HG02938 (cell line): ENCODE measurements around the gene LYRM2.
"Not testable (repeated sequence)": the region's sequence is repeated elsewhere in the genome, so short reads cannot be mapped to it uniquely, and the experiment has no call there.

ENCODE experiments used
- ATAC-seq: cut with Tn5 transposase; IDR thresholded peaks from one replicate; pipeline ENCODE4 v1.9.1; 2021; ENCODE audit warnings: mild to moderate bottlenecking, moderate library complexity; ENCODE audit not compliant: unreplicated experiment

The LYRM2 gene

DNA sequence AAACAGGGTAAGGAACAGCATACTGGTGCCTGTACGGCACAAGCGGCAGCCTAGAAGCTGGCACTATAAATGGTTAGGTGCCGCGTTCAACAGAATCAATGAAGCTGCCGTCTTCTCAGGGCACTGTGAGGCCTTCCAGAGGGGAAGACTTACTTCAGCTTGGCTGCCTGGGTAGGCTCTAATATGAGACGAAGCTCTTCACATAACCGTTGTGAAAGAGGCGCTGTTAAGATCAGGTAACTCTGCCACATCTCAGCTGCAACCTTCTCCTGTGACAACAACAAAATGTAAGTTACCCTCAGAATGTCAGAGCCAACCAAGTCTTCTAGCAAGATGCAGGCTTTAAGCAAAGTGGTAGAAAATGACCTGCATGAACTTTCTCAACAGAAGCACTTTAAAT, 12.0 kb upstream of the LYRM2 start:
- no peak for ATAC-seq

DNA sequence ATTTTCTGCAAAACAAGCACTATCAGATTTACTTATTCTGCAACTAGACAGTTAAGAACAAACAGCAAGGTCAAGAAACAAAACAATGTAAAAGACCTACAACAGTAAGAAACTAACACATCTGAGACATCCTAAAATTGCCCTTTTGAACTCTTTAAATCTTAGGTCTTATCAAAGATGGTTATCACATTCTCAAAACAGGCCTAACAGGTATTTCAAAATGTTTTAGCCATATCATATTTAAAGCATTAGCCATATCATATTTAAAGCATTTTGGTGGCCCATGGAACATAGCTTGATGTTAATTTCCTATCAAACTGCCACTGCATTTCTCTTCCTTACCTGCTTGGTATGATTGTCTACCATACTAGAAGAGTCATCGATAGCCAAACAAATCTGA, 11.1 kb upstream of the LYRM2 start:
- ATAC-seq = no peak

DNA sequence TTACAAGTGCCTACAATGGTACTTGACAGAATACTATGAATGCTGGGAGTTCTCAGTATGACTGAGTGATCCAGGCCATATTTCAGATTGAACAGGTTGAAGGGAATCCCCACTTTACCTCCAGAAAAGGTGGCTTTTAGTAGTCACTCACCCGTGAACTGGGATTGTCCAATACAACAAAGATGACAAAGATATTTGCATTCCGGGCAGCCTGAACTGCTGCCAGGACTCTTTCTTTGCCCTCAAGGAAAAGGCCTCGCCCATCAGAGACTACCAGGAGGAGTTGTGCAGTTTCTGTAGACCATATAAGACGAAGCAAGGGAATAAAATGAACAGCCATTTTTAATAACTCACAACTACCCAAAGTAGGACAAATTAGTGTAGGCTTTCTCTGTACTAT, 6.3 kb upstream of the LYRM2 start:
- no peak for ATAC-seq

DNA sequence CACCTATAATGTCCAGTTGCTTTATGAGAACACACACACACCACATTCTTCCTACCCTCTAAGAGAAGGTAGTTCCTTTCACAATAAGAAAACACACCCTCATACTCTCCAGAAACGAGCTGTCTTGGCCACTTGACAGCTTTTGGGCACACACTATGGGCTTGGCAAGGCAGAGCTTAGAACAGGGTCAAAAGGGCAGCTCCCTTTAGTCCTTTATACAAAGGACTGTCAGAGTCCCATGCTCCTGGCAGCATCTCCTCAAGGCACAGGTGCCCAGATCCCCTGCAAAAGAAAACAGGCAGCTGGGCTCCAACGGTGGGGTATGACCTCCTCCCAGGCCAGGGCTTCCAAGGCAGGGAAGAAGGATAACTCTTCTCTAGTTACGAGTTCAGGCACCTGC, 4.9 kb upstream of the LYRM2 start:
- no peak for ATAC-seq

DNA sequence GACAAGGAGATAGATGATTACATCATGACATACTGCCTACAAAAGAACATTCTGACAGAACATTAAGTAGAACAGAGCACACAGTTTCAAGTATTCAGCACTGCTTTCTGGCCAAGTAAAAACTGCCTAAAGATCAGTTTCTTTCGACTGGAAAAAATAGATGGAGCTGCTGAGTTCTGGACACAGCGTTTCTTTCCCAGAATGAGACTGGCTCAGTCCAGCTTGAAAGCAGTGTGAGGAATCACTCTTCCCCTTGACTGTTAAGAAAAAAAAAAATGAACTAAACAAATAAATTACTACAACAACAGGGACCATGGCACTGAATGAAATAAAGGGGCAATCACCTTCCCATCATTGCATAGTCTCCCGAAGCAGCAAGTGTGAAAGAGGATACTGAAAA, 4.4 kb upstream of the LYRM2 start:
- no peak for ATAC-seq

DNA sequence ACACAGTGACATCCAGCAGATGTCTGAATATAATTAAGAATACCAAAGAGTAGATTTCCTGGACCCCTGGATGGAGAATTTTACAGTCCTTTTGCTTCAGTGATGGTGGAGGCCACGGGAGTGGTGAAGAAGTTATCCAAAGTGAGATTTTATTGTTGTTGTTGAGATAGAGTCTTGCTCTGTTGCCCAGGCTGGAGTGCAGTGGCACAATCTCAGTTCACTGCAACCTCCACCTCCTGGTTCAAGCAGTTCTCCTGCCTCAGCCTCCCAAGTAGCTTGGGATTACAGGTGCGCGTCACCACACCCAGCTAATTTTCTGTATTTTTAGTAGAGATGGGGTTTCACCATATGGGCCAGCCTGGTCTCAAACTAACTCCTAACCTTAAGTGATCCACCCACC, 3.0 kb upstream of the LYRM2 start:
- not testable (repeated sequence) for ATAC-seq

DNA sequence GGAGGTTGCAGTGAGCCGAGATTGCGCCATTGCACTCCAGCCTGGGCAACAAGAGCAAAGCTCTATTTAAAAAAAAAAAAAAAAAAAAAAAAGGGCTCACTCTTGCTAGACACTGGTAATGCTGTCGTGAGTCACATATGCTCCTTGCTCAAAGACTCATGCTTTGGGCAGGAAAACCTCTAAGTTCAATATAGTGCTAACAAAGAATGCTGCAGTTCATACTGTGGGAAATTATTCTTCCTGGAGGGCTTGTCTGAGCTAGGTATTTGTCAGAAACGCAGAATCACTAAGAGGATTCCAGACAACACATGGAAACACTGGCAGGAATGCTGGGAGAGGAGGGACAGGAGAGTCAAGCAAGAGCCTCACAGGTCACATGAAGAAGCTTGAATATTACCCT, 2.3 kb upstream of the LYRM2 start:
- ATAC-seq = no peak

DNA sequence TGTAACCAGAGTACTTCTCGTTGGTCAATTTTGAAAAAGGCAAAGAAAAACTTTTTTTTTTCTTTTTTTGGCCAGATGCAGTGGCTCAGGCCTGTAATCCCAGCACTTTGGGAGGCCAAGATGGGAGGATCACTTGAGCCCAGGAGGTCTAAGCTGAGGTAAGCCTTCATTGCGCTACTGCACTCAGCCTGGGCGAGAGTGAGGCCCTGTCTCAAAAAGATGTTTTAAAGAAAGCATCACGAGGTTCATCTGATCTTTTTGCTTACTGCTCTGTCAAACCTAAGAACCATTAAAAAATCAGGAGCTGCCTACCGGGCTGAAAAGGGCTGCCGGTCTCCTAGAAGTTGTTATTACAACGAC, 607 bp downstream of the LYRM2 start:
- peak; percentile 7 for ATAC-seq

DNA sequence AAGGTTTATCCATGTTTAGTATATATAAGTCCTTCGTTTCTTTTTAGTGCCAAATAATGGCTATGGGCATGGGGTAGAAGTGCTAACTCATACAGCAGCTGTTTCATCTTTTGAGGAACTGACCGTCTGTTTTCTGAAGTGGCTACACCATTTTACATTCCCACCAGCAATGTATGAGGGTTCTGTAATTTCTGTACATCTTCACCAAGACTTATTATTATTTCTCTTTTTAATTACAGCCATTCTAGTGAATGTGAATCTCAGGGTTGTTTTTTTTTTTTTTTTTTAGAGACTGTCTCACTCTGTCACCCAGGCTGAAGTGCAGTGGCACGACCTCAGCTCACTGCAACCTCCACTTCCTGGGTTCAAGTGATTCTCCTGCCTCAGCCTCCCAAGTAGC, 2.1 kb downstream of the LYRM2 start:
- not testable (repeated sequence) for ATAC-seq

DNA sequence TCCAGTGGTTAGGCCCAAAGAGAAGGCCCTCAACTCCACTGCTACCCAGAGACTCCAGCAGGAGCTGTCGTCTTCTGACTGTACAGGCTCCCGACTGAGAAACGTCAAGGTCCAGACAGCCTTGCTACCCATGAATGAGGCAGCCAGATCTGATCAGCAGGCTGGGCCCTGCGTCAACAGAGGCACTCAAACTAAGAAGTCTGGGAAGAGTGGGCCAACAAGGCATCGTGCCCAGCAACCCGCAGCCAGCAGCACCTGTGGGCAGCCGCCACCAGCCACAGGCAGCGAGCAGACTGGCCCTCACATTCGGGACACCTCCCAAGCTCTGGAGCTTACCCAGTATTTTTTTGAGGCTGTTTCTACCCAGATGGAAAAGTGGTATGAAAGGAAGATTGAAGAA, 8.1 kb downstream of the LYRM2 start:
- ATAC-seq = no peak

DNA sequence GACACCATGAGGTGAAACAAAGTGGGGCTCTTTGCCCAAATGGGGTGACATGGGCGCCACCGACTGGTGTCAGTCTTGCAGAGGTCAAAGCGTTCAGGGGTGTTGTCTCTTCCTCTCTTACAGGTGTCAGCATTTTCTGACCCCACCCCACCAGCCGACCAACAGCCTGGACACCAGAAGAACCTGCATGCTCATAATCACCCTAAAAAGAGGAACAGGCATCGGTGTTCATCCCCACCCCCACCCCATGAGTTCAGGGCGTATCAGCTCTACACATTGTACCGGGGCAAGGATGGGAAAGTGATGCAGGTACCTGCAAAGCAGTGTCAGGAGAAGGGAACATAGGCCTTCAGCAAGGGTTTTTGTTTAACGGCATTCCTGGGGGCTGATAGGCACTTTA, 14.8 kb downstream of the LYRM2 start:
- ATAC-seq = no peak

DNA sequence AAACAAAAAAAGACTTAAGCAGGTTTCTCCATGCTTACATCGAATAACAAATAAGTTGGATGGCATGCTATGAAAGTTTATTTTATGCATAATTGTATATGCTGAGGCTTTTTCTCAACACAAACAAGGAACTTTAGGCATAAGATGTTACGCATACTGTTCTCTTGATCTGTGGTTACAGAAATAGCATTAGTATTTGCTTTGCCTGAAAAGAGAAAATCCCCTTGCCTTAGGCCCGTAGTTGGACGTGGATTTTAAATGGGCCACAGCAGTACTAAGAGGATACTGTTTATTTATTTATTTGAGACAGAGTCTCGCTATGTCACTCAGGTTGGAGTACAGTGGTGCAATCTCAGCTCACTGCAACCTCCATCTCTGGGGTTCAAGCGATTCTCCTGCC, 19.0 kb downstream of the LYRM2 start:
- no peak for ATAC-seq

DNA sequence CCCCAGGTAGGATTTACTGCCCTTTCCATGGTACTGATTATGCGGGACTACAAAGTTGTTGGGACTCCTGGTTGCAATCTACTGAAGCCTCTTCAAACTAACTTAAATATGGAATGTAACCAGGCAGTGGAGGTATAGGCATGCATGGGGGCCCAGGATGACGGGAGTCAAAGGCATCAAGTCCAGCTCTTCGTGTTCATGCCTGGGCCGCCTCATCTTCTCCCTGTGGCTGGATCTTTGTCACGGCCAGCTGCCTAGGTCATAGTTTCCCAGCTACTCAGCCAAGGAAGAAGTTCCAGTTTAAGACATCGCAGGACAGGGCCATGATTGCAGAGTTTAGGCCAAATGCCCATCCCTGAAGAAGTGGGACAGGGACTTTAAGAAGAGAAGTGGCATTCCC, 20.5 kb downstream of the LYRM2 start:
- ATAC-seq = no peak

DNA sequence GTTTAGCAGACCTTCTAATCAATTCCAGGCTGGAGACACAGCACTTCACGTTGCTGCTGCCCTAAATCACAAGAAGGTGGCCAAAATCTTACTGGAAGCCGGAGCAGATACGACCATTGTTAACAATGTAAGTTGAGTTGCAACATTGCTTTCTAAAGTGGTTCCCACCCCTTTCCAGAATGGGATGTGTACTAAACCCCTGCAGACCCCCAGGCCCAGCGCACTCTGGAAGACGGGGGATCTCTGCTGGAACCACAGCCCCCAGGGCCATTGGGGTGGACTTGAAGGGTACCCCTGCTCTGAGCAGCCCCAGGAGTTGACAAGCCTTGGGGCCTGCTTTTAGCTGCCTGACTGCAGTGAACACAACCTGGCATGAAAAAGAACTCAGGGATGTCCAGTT, 22.0 kb downstream of the LYRM2 start:
- no peak for ATAC-seq

DNA sequence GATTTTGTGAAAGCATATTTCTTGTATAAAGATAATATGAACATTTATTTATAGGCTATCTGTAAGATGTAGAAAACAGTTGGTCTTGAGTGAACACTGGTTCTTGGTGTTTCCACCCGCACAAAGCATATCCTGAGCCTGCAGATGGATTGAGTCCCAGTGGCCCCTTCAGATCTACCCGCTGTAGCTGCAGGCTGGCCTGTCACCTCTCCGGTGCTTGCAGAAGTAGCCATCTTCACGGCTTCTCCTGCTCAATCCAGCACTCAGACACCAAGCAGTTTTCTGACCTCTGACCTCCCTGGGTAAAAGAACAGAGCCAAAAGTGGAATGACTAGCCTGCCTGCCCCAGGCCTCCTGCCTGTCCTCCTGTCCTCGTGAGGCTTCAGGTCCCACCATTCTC, 22.7 kb downstream of the LYRM2 start:
- no peak for ATAC-seq

DNA sequence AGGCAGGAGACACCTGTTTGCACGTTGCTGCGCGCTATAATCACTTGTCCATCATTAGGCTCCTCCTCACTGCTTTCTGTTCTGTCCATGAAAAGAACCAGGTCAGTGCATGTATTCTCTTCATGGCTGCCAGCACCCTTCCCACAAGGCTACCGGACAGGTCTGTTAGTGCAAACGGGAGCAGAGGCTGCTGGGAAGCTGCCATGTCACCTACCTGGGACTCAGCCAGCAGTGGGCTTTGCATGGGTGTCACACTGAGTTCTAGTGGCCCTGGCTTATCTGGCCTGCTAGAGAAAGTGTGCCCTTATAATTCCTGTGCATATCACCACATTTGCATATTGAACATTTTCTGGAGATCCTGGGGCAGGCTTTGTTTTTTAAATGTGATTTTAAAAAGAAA, 24.8 kb downstream of the LYRM2 start:
- ATAC-seq = no peak

DNA sequence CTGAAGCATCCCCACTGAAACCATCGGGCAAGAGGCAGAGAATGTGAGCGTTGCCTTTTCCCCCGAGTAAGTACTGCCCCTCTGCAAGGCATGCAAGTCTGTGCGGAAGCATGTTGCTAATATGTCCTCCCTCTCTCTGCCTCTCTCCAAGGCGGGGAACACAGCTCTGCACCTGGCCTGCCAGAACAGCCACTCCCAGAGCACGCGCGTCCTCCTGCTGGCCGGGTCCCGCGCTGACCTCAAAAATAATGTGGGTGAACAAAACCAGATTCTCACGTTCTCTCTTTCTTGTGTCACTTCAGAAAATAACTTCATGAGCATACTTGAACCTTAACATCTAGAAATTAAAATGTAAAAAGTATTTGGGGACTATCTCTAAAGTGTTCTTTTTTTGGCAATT, 26.4 kb downstream of the LYRM2 start:
- ATAC-seq = no peak

DNA sequence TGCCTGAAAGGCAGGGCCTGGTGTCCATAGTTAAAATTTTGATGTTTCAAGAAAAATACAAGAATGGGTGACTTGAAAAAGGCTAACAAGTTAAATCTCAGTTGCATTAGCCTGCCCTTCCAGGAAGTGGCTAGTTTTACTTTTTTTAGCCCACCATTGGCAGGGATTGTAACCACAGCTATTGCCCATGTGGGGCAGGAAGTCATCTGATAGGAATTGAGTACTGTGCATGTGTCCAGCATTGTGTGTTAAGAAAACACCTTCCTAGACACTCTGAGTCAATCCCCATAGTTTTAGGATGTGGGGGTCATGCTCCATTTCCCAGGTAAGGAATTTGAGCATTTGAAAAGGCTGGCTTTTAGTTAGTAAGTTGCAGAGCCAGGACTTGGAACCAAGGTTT, 26.9 kb downstream of the LYRM2 start:
- no peak for ATAC-seq

DNA sequence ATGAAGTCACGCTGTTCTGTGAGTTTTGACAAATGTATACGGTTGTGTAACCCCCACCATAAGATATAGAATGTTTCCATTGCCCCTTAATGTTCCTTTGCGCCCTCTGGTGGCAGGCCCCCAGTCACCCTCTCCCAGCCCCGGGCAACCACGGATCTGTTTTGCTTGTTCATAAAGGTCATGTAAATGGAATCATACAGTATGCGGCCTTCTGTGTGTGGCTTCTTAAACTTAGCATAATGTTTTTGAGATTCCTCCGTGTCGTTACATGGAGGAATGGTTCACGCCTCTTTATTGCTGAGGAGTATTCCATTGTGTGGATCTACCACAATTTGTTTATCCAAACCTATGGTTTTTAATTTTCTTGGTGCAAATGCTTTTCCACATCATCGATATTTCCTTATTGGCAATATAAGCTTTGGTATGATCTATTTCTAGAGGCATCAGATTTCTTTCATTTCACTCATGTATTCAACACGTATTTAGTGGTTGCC, 28.4 kb downstream of the LYRM2 start:
- ATAC-seq = no peak

DNA sequence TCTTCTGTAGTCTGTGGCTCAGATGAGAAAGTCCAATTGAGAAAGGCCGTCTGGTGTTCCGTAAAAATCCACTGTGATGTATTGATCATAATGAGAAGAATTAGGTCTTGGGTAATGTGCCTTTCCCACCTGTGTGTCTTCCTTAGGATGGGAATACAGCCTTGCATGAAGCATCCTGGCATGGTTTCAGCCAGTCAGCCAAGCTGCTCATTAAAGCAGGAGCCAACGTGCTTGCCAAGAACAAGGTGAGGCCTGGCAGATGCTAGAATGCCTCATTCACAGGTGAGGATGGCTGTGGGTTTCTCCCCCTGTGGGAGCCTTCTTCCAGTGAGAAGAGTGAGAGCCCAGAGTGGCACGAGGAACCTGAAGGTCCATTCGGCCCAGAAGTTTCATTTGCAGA, 32.7 kb downstream of the LYRM2 start:
- ATAC-seq = no peak

DNA sequence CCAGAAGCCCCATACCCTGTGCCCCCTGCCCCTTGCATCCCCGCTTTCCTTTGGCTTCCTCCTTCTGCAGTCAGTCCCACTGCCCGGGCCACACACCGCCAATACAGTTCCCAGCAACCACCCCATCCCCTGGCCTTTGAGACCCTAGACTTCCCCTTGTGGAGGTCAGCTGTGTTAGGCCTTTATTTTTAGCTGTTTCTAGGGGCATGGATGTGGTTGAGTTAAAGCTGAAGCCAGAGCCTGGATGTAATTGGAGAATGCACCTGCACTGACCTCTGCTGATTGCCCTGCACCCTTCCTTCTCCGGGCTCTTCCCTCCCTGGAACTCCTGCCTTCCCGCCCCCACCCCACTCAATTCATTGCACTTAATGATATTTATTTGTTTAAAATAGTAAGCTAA, 33.9 kb downstream of the LYRM2 start:
- ATAC-seq = no peak

DNA sequence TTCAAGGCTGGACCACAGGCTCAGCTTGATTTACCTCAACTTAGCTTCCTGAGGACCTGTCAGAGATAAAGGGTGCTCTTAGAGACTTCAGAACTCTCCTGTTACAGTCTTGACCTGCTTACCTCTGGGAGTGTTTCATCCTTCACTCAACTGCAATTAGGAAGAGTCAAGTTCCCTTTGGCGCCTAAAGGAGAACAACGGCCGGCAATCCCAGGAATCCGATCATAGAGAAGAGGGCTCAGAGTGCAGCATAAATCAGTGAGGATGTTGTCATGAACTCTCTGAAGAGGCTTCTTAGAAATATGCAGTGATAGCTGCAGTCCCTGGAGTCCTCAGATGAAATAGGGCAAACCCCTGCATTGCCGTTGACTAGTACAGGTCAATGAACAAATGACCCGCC, 36.4 kb downstream of the LYRM2 start:
- ATAC-seq = no peak

DNA sequence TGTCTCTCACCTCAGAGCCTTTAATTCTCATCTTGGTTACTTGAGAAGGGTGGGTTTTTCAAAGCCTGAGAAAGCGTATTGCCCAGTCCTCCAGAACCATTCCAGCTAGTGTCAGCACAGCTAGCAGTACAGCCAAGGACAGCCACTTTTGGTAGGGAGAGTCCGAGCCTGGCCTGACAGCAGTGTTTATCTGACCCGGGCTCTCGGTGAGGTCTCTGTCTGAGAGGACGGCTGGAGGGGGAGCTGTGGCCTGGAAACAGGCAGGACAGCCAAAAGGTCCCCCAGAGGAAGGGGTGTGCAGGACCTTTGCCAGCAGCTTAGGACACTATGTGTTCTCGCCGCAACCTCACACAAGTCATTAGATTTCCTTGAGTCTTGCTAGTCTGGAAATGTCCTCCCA, 38.8 kb downstream of the LYRM2 start:
- no peak for ATAC-seq

DNA sequence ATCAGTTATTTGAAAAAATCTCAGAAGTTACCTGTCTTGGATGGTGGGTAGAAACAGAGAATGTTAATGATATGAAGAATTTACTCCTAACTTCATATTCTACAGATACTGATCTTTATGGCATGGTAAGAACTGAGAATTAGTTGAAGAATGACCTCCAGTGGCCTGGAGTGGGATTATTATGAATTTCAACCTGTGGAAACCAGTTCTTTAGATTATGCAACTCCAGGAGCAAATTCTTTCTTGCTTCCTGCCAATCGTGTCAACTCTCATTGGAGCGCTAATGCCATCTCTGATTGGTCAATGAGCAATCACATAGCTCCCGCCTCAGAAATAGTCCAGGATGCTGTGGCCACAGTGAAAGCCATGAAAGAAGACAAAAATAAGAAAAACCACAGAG, 40.6 kb downstream of the LYRM2 start:
- no peak for ATAC-seq
